ENCODE data around the gene PEAR1.

- TF ChIP-seq CTCF (conservative IDR thresholded peaks at IDR 0.05; ENCODE audit: low read depth, low read length) = no peak
- no peak for TF ChIP-seq EZH2phosphoT487 (IDR thresholded peaks at IDR 0.05; ENCODE audit: borderline replicate concordance, low read length)
- no peak for TF ChIP-seq EZH2 (IDR thresholded peaks at IDR 0.05; ENCODE audit: low read length, unreplicated experiment)
Measured at GRCh38 chr1:156862997-156863599, 30.4 kb upstream of the PEAR1 start.
